ENCODE measurements around the gene YEATS4.

YEATS4 gene

GRCh38 chr12:69330475-69331473, 28.8 kb upstream of the YEATS4 start:
- no peak for TF ChIP-seq CTCF (IDR thresholded peaks at IDR 0.05)

- TF ChIP-seq CTCF (IDR thresholded peaks at IDR 0.05) = no peak
These were observed 28.0 kb upstream of the YEATS4 start for GRCh38 chr12:69331519-69331908.

- TF ChIP-seq CTCF (IDR thresholded peaks at IDR 0.05) = no peak
These were observed 27.4 kb upstream of the YEATS4 start for GRCh38 chr12:69331909-69332684.

GRCh38 chr12:69332815-69333358, 26.7 kb upstream of the YEATS4 start:
- TF ChIP-seq CTCF (IDR thresholded peaks at IDR 0.05) = no peak

- TF ChIP-seq CTCF (IDR thresholded peaks at IDR 0.05) = no peak
These were observed 25.4 kb upstream of the YEATS4 start for GRCh38 chr12:69334158-69334557.

GRCh38 chr12:69337311-69338090, 22.0 kb upstream of the YEATS4 start:
- TF ChIP-seq CTCF (IDR thresholded peaks at IDR 0.05) = no peak
